ENCODE measurements around the gene CAPZA1. TPM values are rescaled to one million over a fixed set of nuclear protein-coding genes. Genes with fewer than 3 reads are reported as not detected.

Gene CAPZA1
- total and polyA plus RNA-seq, 2 donors (not counting 1 experiment from before 2014, with no cell fraction given), result 201 to 262 TPM

GRCh38 chr1:112708002-112708448 is 88.4 kb downstream of the CAPZA1 start:
- H3K4me2 ChIP-seq (ENCODE audit: extremely low read depth, insufficient read depth, low read length), result no peak overlapping the region
- H3K4me3 ChIP-seq (replicated peaks in 1 of 4; ENCODE audit: control extremely low read depth in 1 of 4, insufficient read depth in 1 of 4, low read depth in 3 of 4, low read length in 4 of 4), result peak overlapping the region in 2 of 4 experiments; percentile 50 to 97
- no peak for TF ChIP-seq CTCF (conservative IDR thresholded peaks at IDR 0.05 in 1 of 2, IDR thresholded peaks at IDR 0.05 in 1 of 2; ENCODE audit: low read depth in 1 of 2, low read length in 2 of 2)
- TF ChIP-seq EZH2 (IDR thresholded peaks at IDR 0.05; ENCODE audit: low read length, missing control alignments), result no peak
- H3K27ac ChIP-seq (ENCODE audit: insufficient read depth, low read length), result no peak overlapping the region
- no peaks in the 10 kb centered on the region for H4K20me1 ChIP-seq (ENCODE audit: control insufficient read depth, extremely low read depth, insufficient read depth, low read length)
- peaks cover 14% of the 10 kb centered on the region for H3K4me1 ChIP-seq (ENCODE audit: control insufficient read depth, extremely low read depth, insufficient read depth, low read length)
- H3K9me3 ChIP-seq (ENCODE audit: control insufficient read depth, insufficient read depth, low read depth, low read length), result no peaks in the 10 kb centered on the region
- DNase-seq (ENCODE audit: low read depth in 2 of 2), result no peak
- H3K9ac ChIP-seq (ENCODE audit: insufficient read depth, low read length), result no peak overlapping the region
- peaks cover 8% of the 10 kb centered on the region for H3K36me3 ChIP-seq (ENCODE audit: control insufficient read depth, insufficient read depth, low read length)
- peaks cover 3% of the 10 kb centered on the region for H3K27me3 ChIP-seq (ENCODE audit: control insufficient read depth, insufficient read depth, low read length)
- no peak overlapping the region for H2AFZ ChIP-seq (ENCODE audit: low read length)
- H3K79me2 ChIP-seq (ENCODE audit: control insufficient read depth, insufficient read depth, low read length), result peaks cover 34% of the 10 kb centered on the region

GRCh38 chr1:112708489-112708888 is 88.9 kb downstream of the CAPZA1 start:
- H3K27me3 ChIP-seq (ENCODE audit: control insufficient read depth, insufficient read depth, low read length), result peaks cover 6% of the 10 kb centered on the region
- H3K27ac ChIP-seq (ENCODE audit: insufficient read depth, low read length), result no peak overlapping the region
- H3K9me3 ChIP-seq (ENCODE audit: control insufficient read depth, insufficient read depth, low read depth, low read length), result no peaks in the 10 kb centered on the region
- H3K9ac ChIP-seq (ENCODE audit: insufficient read depth, low read length), result no peak overlapping the region
- H2AFZ ChIP-seq (ENCODE audit: low read length), result no peak overlapping the region
- H3K4me3 ChIP-seq (replicated peaks in 1 of 4; ENCODE audit: control extremely low read depth in 1 of 4, insufficient read depth in 1 of 4, low read depth in 3 of 4, low read length in 4 of 4), result no peak overlapping the region
- peaks cover 30% of the 10 kb centered on the region for H3K79me2 ChIP-seq (ENCODE audit: control insufficient read depth, insufficient read depth, low read length)
- no peaks in the 10 kb centered on the region for H4K20me1 ChIP-seq (ENCODE audit: control insufficient read depth, extremely low read depth, insufficient read depth, low read length)
- TF ChIP-seq CTCF (conservative IDR thresholded peaks at IDR 0.05 in 1 of 2, IDR thresholded peaks at IDR 0.05 in 1 of 2; ENCODE audit: low read depth in 1 of 2, low read length in 2 of 2) (no peak), EZH2 (IDR thresholded peaks at IDR 0.05; ENCODE audit: low read length, missing control alignments) (no peak)
- H3K36me3 ChIP-seq (ENCODE audit: control insufficient read depth, insufficient read depth, low read length), result peaks cover 8% of the 10 kb centered on the region
- no peak for DNase-seq (ENCODE audit: low read depth in 2 of 2)
- no peak overlapping the region for H3K4me2 ChIP-seq (ENCODE audit: extremely low read depth, insufficient read depth, low read length)
- H3K4me1 ChIP-seq (ENCODE audit: control insufficient read depth, extremely low read depth, insufficient read depth, low read length), result peaks cover 14% of the 10 kb centered on the region

GRCh38 chr1:112710159-112710558 is 90.5 kb downstream of the CAPZA1 start:
- no peak overlapping the region for H3K9ac ChIP-seq (ENCODE audit: insufficient read depth, low read length)
- H3K4me3 ChIP-seq (replicated peaks in 1 of 4; ENCODE audit: control extremely low read depth in 1 of 4, insufficient read depth in 1 of 4, low read depth in 3 of 4, low read length in 4 of 4), result no peak overlapping the region
- H3K27me3 ChIP-seq (ENCODE audit: control insufficient read depth, insufficient read depth, low read length), result peaks cover 6% of the 10 kb centered on the region
- no peaks in the 10 kb centered on the region for H3K36me3 ChIP-seq (ENCODE audit: control insufficient read depth, insufficient read depth, low read length)
- H3K27ac ChIP-seq (ENCODE audit: insufficient read depth, low read length), result no peak overlapping the region
- peaks cover 16% of the 10 kb centered on the region for H3K79me2 ChIP-seq (ENCODE audit: control insufficient read depth, insufficient read depth, low read length)
- H3K9me3 ChIP-seq (ENCODE audit: control insufficient read depth, insufficient read depth, low read depth, low read length), result no peaks in the 10 kb centered on the region
- no peak for DNase-seq (ENCODE audit: low read depth in 2 of 2)
- H3K4me1 ChIP-seq (ENCODE audit: control insufficient read depth, extremely low read depth, insufficient read depth, low read length), result peaks cover 3% of the 10 kb centered on the region
- H2AFZ ChIP-seq (ENCODE audit: low read length), result no peak overlapping the region
- H4K20me1 ChIP-seq (ENCODE audit: control insufficient read depth, extremely low read depth, insufficient read depth, low read length), result no peaks in the 10 kb centered on the region
- H3K4me2 ChIP-seq (ENCODE audit: extremely low read depth, insufficient read depth, low read length), result no peak overlapping the region
- TF ChIP-seq EZH2 (IDR thresholded peaks at IDR 0.05; ENCODE audit: low read length, missing control alignments) (no peak), CTCF (conservative IDR thresholded peaks at IDR 0.05 in 1 of 2, IDR thresholded peaks at IDR 0.05 in 1 of 2; ENCODE audit: low read depth in 1 of 2, low read length in 2 of 2) (no peak)
